Epithelial cell of esophagus (primary cell): Measurements from ENCODE around the gene GNPTAB.
A peak's percentile ranks its signal among the peaks of the same experiment; 100 is the strongest.

Experiments
- DNase-seq: peaks from one replicate; pipeline ENCODE4 v3.0.0; 2010; ENCODE audit warnings: low read depth
- H3K4me3 ChIP-seq: 2 replicates; pipeline ENCODE4 v1.5.1; 2011; ENCODE audit warnings: mild to moderate bottlenecking, low read length, control low read depth
- CTCF ChIP-seq: IDR thresholded peaks from 2 replicates; pipeline ENCODE4 v1.5.1; 2011; ENCODE audit warnings: low read depth, mild to moderate bottlenecking, low read length, control low read depth, inconsistent platforms; ENCODE audit not compliant: insufficient read depth; ENCODE audit errors: missing control alignments

Gene GNPTAB

GRCh38 chr12:101697197-101697929, 133.4 kb downstream of the GNPTAB start, which contains the start of gene CHPT1:
CHPT1 (plus strand) TSS chr12:101697640; CDS start chr12:101697862, 222 bp downstream.
- DNase-seq: no peak
- peak within 1 kb of the TSS; percentile 62 for H3K4me3 ChIP-seq
- TF ChIP-seq CTCF: no peak

- DNase-seq: no peak
- peak overlapping the region; percentile 62 for H3K4me3 ChIP-seq
- TF ChIP-seq CTCF: no peak
These were observed 134.2 kb downstream of the GNPTAB start for GRCh38 chr12:101696251-101697196.

GRCh38 chr12:101695706-101696105, 135.1 kb downstream of the GNPTAB start:
- peak; percentile 75 for DNase-seq
- TF ChIP-seq CTCF: no peak
- H3K4me3 ChIP-seq: no peak overlapping the region
